ENCODE results near the gene ETFBKMT. TPM values are rescaled to one million over a fixed set of nuclear protein-coding genes. Genes with fewer than 3 reads are reported as not detected.
A peak's percentile ranks its signal among the peaks of the same experiment; 100 is the strongest.

Gene ETFBKMT, protein sequence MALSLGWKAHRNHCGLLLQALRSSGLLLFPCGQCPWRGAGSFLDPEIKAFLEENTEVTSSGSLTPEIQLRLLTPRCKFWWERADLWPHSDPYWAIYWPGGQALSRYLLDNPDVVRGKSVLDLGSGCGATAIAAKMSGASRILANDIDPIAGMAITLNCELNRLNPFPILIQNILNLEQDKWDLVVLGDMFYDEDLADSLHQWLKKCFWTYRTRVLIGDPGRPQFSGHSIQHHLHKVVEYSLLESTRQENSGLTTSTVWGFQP
- 0.52 TPM for total RNA-seq

DNA sequence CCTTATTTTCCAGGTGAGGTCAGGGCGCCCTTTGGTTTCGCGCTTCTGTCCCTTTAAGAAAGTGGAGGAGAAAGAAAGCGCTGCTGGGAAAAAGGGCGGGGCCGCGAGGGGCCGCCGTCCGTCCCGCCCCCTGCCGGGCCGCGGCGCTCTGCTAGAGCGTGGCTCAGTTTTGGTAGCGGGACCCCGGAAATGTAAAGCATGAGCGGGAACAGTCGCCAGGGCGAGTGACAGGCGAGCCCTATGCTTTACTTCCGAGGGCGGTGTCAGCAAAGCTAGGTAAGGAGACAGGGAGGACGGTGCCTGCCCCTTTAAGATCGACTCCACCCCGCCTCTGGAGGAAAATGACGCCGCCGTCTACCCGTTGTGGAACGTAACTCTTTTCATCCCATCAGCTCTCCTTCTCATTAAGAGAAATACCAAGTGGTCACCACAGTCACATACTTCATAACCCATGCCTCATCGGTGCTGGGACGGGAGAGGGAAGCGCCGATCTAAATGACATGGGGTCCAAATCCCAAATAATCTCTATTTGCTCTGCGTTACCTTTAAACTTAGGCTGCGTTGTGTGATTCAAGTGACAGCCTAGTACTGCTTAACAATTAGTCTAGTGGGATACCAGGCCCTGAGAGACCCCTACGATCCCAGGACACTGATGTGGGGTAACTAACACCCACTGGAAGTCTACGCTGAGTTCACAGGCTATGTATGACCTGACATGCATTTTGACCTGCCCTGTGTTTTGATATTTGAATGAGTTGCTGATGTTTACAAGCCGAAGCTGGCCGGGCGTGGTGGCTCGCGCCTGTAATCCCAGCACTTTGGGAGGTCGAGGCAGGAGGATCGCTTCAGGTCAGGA is at the start of gene ETFBKMT:
Gene ETFBKMT (plus strand): TSS at position 602 of the 856 bp plus-strand sequence. CDS start 2,266 bp downstream, outside the sequence.
- Histone ChIP-seq H3K9me3 (ENCODE audit: low read depth, low read length) (no peaks in the 10 kb centered on the region), H3K27me3 (ENCODE audit: insufficient read depth, low read length) (no peaks in the 10 kb centered on the region), H3K4me1 (ENCODE audit: insufficient read depth, low read length) (peaks cover 26% of the 10 kb centered on the region), H3K4me3 (ENCODE audit: low read length) (peak within 1 kb of the TSS; percentile 73)

DNA sequence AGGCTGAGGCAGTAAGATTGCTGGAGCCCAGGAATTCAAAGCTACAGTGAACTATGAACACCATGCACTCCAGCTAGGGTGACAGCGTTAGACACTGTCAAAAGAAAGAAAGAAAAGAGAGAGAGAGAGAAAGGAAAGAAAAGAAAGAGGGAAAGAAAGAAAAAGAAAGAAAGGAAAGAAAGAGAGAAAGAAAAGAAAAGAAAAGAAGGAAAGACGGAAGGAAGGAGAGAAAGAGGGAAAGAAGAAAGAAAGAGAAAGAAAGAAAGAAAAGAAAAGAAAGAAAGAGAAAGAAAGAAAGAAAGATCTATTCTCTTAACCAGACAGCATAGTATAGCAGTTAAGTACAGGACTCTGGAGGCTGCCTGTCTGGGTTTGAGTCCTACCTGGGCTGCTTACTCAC is 46.7 kb upstream of the ETFBKMT start:
- Histone ChIP-seq H3K4me3 (ENCODE audit: low read length) (no peak overlapping the region), H3K27me3 (ENCODE audit: insufficient read depth, low read length) (no peaks in the 10 kb centered on the region), H3K9me3 (ENCODE audit: low read depth, low read length) (peaks cover 16% of the 10 kb centered on the region), H3K4me1 (ENCODE audit: insufficient read depth, low read length) (no peaks in the 10 kb centered on the region)

DNA sequence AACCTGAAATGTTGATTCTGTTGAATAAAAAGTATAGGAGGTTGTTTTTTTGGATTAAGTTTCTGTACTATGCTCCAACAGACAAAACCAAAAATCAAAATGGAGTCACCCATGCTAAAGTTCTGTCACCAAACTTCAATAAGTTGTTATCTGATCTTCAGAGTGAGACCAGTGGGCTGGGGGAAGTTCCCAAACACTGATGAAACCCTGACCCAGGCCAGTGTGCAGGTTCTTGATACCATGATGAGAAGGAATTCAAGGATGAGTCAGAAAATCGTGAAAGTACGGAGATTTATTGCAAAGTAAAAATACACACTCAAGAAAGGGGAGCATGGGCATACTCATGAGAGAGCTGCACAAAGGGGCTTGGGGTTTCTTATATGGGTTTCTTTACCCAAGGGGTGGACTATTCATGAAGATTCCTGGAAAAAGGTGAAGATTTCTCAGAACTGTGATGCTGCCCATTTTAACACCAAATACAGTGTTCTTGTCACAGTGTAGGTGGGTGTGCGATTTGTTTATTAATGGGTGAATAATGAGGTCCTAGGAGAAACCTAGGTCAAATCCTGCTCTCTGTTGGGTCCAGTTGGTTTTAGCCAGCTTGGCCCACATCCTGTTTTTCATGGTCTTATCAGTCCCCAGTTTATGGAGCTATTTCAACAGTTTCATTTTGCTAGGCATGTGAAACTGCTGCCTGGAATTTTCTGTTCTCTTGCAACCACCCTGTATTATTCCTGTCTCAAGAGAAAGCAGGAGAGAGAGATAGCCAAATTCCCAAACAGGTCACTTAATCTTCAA is 41.1 kb upstream of the ETFBKMT start:
- Histone ChIP-seq H3K27me3 (ENCODE audit: insufficient read depth, low read length) (no peaks in the 10 kb centered on the region), H3K4me3 (ENCODE audit: low read length) (no peak overlapping the region), H3K4me1 (ENCODE audit: insufficient read depth, low read length) (no peaks in the 10 kb centered on the region), H3K9me3 (ENCODE audit: low read depth, low read length) (no peaks in the 10 kb centered on the region)

DNA sequence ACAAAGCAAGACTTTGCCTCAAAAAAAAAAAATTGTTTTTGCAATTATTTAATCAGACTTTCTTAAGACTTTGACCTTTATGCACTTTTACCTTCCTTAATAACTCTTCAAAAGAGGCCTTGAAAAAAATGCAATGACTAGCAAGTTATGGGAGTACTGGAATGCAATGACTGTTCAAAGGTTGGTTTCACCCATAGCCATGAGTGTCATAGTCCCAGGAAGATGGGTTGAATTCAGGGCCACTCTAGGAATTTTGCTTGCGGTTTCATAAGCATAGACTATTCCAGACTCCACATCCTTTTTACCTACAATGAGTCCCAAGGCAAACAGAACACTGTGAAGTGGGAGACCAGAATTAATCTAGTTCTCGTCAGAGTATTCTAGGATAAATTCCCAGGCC is 39.2 kb upstream of the ETFBKMT start:
- no peak overlapping the region for H3K4me3 ChIP-seq (ENCODE audit: low read length)
- H3K27me3 ChIP-seq (ENCODE audit: insufficient read depth, low read length) = no peaks in the 10 kb centered on the region
- H3K9me3 ChIP-seq (ENCODE audit: low read depth, low read length) = no peaks in the 10 kb centered on the region
- H3K4me1 ChIP-seq (ENCODE audit: insufficient read depth, low read length) = no peaks in the 10 kb centered on the region

DNA sequence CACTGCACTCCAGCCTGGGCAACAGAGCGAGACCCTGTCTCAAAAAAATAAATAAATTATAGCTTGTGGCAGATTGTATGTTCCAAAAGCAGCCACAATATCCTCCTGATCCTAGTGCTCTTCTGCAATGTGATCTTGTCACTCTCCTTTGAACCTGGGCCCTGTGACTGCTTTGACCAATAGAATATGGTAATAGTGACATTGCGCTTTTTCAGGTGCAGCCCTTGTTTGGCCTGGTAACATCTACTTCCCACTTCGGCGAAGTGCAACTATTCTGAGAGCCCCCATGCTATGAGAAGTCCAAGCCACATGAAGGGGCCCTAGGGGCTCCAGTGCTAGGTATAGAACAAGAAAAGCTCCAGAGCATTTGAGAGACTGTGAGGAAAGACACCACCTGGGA is 37.5 kb upstream of the ETFBKMT start:
- Histone ChIP-seq H3K4me1 (ENCODE audit: insufficient read depth, low read length) (no peaks in the 10 kb centered on the region), H3K9me3 (ENCODE audit: low read depth, low read length) (no peaks in the 10 kb centered on the region)

DNA sequence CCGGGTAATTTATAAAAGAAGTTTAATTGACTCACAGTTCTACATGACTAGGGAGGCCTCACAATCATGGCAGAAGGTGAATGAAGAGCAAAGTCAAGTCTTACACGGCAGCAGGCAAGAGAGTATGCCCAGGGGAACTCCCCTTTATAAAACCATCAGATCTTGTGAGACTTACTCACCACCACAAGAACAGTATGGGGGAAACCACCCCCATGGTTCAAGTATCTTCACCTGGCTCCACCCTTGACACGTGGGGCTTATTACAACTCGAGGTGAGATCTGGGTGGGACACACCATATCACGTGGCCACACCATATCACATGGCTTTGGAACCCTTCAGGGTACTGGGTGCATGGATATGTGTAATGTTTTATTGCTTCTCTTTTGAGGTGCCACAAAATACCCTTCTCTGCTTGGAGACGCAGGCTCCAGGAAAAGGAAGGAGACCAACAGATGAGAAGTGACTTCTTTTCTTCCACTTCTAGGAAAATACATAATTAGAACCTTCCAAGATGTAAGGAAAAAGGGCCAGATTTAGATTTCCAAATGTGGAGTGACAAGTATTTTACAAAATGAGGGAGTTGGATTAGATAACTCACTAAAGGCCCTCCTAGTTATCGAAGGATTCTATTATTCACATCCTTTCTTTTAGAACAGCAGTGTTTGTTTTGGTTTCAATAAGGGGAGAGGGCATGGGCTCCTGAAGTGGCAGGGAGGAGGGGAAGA is 33.1 kb upstream of the ETFBKMT start:
- no peaks in the 10 kb centered on the region for H3K4me1 ChIP-seq (ENCODE audit: insufficient read depth, low read length)
- H3K9me3 ChIP-seq (ENCODE audit: low read depth, low read length) = no peaks in the 10 kb centered on the region
- no peaks in the 10 kb centered on the region for H3K27me3 ChIP-seq (ENCODE audit: insufficient read depth, low read length)
- H3K4me3 ChIP-seq (ENCODE audit: low read length) = no peak overlapping the region

More for the DNA sequence above, 37.5 kb upstream of the ETFBKMT start:
- no peaks in the 10 kb centered on the region for H3K27me3 ChIP-seq (ENCODE audit: insufficient read depth, low read length)
- no peak overlapping the region for H3K4me3 ChIP-seq (ENCODE audit: low read length)

DNA sequence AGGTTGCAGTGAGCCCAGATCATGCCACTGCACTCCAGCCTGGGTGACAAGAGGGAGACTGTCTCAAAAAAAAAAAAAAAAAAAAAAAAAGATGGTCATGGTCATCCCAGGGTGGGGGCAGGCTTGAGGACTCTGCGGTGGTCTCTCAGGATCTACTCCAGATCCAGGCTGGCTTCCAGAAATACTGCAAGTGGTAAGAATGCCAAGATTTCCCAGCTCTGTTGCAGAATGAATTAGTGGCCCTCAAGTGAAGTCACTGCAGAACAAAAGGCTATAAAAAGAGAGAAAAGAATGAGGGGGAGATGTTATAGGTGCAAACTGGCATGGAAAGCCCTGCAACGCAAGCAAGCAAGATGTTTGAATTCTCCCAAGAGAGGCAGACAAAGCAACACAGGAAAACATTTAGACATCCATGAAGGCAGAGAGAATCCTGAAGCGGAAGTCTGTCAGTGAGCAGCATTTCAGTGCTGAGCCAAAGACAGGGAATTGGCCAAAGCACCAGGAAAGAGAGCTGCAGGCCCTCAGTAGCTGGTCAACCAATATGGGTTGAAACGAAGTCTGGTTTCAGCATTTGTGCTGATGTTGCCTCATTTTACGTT is 31.9 kb upstream of the ETFBKMT start:
- Histone ChIP-seq H3K4me3 (ENCODE audit: low read length) (no peak overlapping the region), H3K27me3 (ENCODE audit: insufficient read depth, low read length) (no peaks in the 10 kb centered on the region), H3K9me3 (ENCODE audit: low read depth, low read length) (no peaks in the 10 kb centered on the region), H3K4me1 (ENCODE audit: insufficient read depth, low read length) (peaks cover 4% of the 10 kb centered on the region)

DNA sequence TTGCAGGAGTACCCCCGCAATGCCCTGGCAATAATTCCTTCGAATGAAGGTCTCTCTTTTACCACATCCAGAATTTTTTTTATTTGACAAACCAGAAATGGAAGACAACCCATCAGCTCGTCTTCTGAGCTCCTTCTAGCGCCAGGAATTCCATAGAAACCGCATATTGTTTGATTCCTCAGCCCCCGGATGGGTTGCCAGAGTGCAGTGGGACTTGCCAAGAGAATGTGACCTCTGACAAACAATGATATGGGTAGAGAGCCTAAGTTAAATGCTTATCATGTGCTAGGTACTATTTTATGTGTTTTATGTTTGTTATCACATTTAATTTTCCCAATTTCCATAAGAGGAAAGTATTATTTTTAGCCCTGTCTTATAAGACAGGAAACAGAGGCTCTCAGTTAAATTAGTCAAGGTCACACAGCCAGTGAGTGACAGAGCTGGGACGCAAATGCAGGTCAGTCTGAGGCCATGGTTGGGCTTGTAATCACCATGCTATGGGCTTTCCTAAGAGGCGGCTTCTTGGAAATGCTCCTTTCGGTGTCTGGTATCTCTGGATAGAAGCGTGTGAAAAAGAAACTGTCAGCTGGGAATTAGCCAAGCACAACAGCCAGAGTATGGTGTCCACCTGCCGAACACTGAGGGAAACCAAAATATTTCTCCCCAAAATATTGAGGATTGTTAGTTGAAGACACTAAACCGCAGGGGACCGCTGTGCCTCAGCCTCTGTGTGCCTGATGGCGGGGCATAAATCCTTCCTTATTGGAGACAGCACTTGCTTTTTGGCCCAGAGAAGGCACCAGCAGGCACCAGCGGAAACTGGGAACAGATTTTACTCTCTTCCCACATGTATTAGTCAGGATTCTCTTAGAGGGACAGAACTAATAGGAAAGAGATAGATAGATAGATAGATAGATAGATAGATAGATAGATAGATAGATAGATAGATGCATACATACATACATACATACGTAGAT is 29.4 kb upstream of the ETFBKMT start:
- no peaks in the 10 kb centered on the region for H3K9me3 ChIP-seq (ENCODE audit: low read depth, low read length)
- H3K4me1 ChIP-seq (ENCODE audit: insufficient read depth, low read length) = peaks cover 4% of the 10 kb centered on the region
- no peaks in the 10 kb centered on the region for H3K27me3 ChIP-seq (ENCODE audit: insufficient read depth, low read length)
- no peak overlapping the region for H3K4me3 ChIP-seq (ENCODE audit: low read length)

DNA sequence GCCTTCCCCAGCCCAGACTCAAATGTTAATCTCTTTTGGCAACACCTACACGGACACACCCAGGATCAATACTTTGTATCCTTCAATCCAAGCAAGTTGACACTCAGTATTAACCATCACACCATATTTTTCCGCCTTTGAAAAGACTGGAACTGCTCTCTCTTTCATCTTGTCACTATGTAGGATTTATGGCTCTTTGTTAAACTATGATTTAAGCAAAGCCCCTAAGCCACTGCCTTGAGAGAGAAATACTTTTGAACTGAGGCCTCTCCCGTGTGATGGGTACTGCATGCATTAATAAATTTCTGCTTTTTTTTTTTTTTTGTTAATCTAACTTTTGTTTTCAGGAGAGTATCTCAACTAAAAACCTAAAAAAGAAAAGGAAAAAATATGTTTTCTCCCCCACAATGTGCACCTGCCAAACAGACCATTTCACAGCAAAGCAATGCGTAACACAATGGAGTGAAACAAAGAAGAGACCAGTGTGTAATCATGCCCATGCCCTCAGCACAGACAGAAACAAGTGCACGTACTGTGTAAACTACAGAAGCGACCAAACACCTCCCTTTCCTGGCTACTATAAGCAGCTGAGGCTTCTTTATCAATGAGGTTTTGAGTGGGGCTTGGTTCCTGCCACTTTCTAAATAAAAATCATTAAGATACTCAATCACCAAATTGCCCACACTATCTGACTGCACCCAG is 28.3 kb upstream of the ETFBKMT start:
- peaks cover 8% of the 10 kb centered on the region for H3K4me1 ChIP-seq (ENCODE audit: insufficient read depth, low read length)
- H3K27me3 ChIP-seq (ENCODE audit: insufficient read depth, low read length) = no peaks in the 10 kb centered on the region
- H3K9me3 ChIP-seq (ENCODE audit: low read depth, low read length) = no peaks in the 10 kb centered on the region
- no peak overlapping the region for H3K4me3 ChIP-seq (ENCODE audit: low read length)

DNA sequence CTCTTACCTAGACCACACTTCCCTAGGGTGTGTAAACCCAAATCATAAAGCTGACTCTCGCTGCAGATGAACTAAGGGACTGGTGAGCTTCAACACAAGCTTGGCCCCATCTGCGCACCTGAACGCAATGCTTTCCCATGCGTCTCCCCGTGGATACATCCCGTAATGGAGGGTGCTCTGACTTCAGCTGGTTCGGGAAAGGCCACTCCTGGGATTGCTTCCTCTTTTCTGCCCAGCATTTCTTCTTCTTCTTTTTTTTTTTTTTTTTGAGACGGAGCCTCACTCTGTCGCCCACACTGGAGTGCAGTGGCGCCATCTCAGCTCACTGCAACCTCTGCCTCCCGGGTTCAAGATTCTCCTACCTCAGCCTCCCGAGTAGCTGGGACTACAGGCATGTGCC is 27.7 kb upstream of the ETFBKMT start:
- Histone ChIP-seq H3K4me3 (ENCODE audit: low read length) (no peak overlapping the region), H3K9me3 (ENCODE audit: low read depth, low read length) (no peaks in the 10 kb centered on the region), H3K4me1 (ENCODE audit: insufficient read depth, low read length) (peaks cover 10% of the 10 kb centered on the region), H3K27me3 (ENCODE audit: insufficient read depth, low read length) (no peaks in the 10 kb centered on the region)

DNA sequence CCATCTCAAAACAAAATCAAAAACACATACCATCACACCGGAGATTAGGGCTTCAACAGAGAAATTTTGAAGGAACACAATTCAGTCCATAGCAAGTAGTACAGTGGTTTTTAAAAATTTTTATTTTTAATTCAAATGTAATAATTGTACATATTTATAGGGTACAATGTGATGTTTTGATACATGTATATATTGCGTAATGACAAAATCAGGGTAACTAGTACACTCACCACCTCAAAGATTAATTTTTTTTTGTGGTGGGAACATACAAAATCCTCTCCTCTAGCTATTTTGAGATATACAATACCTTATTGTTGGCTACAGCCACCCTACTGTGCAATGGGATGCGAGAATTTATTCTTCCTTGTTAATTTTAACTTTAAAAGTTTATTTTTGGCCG is 26.0 kb upstream of the ETFBKMT start:
- Histone ChIP-seq H3K4me1 (ENCODE audit: insufficient read depth, low read length) (peaks cover 13% of the 10 kb centered on the region), H3K4me3 (ENCODE audit: low read length) (no peak overlapping the region), H3K9me3 (ENCODE audit: low read depth, low read length) (no peaks in the 10 kb centered on the region), H3K27me3 (ENCODE audit: insufficient read depth, low read length) (no peaks in the 10 kb centered on the region)

DNA sequence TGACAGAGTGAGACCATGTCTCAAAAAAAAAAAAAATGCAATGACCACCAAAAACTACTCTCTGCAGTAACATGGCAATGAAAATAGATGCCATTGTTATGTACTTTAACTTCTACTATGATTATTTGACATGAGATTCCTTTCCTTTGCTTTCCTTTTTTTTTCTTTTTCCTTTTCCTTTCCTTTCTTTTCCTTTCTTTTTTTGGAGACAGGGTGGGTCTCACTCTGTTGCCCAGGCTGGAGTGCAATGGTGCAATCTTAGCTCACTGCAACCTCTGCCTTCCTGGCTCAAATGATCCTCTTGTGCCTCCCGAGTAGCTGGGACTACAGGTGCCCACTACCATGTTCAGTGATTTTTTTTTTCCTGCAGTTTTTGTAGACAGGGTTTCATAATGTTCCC is 24.9 kb upstream of the ETFBKMT start:
- H3K4me1 ChIP-seq (ENCODE audit: insufficient read depth, low read length) = peaks cover 13% of the 10 kb centered on the region
- no peaks in the 10 kb centered on the region for H3K9me3 ChIP-seq (ENCODE audit: low read depth, low read length)
- no peak overlapping the region for H3K4me3 ChIP-seq (ENCODE audit: low read length)
- no peaks in the 10 kb centered on the region for H3K27me3 ChIP-seq (ENCODE audit: insufficient read depth, low read length)

DNA sequence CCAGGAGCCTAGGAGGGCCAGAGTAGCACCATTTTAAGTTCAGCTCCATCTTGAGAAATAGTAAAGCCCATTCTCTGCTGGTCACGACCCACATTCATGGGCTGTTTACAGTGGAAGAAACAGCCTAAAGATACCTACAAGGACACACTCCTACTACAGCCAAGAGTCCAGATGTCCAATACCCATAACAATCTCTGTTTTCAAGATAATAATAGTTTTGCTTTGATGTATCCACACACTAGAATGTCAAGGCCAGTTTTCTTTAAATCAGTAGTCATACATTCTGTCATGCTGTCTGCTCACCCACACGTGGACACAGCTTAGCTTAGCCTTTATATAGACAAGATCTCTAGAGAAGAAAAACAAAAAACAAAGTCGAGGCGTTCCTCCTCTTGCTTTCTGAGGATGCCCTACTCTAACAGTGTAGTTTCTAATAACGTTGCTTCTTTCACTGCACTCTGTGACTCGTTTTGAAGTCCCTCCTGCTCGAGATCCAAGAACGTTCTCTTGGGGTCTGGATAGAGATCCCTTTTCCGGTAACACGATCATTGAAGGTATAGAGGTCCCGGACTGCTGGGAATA is 17.9 kb upstream of the ETFBKMT start:
- H3K4me1 ChIP-seq (ENCODE audit: insufficient read depth, low read length) = peaks cover 12% of the 10 kb centered on the region
- H3K27me3 ChIP-seq (ENCODE audit: insufficient read depth, low read length) = no peaks in the 10 kb centered on the region
- no peak overlapping the region for H3K4me3 ChIP-seq (ENCODE audit: low read length)
- no peaks in the 10 kb centered on the region for H3K9me3 ChIP-seq (ENCODE audit: low read depth, low read length)

Measured in mononuclear cell (primary cell).